Transverse colon (tissue), 4 donors: ENCODE measurements around the gene P3H2.

Experiments
- CTCF ChIP-seq, 5 experiments: fragments of 200-600 bp in 3 of 5; fragments of 450-650 bp in 2 of 5; sonication (generic) in 3 of 5; IDR thresholded peaks; 1 replicate in 2 of 5; 2 replicates in 3 of 5; pipeline ENCODE4 v1.5.1; 2016 to 2017; ENCODE audit warnings: antibody characterized with exemption in 5 of 5, inconsistent platforms in 3 of 5, mild to moderate bottlenecking in 2 of 5, moderate library complexity in 1 of 5
- EP300 ChIP-seq: sonication (generic); formaldehyde crosslinking; IDR thresholded peaks from one replicate; pipeline ENCODE4 v1.6.1; 2017; ENCODE audit warnings: antibody characterized with exemption, low read depth
- POLR2A ChIP-seq: fragments of 450-650 bp; IDR thresholded peaks from one replicate; pipeline ENCODE4 v1.6.1; 2016; ENCODE audit warnings: antibody characterized with exemption, mild to moderate bottlenecking, moderate library complexity
- POLR2AphosphoS5 ChIP-seq, 3 donors: sonication (generic); formaldehyde crosslinking; IDR thresholded peaks; one replicate each; pipeline ENCODE4 v1.6.1; 2016; ENCODE audit warnings: antibody characterized with exemption in 3 of 3

GRCh38 chr3:190094160-190094718 lies 26.5 kb downstream of the P3H2 start:
- TF ChIP-seq CTCF (IDR thresholded peaks at IDR 0.05): no peak
- TF ChIP-seq POLR2A: no peak
- peak in 1 of 3 donors; percentile 30 for TF ChIP-seq POLR2AphosphoS5 (IDR thresholded peaks at IDR 0.05)
- TF ChIP-seq EP300: no peak
